ENCODE results near the gene CES1.
"Not testable (repeated sequence)": the region's sequence is repeated elsewhere in the genome, so short reads cannot be mapped to it uniquely, and the experiment has no call there.

The CES1 gene

DNA sequence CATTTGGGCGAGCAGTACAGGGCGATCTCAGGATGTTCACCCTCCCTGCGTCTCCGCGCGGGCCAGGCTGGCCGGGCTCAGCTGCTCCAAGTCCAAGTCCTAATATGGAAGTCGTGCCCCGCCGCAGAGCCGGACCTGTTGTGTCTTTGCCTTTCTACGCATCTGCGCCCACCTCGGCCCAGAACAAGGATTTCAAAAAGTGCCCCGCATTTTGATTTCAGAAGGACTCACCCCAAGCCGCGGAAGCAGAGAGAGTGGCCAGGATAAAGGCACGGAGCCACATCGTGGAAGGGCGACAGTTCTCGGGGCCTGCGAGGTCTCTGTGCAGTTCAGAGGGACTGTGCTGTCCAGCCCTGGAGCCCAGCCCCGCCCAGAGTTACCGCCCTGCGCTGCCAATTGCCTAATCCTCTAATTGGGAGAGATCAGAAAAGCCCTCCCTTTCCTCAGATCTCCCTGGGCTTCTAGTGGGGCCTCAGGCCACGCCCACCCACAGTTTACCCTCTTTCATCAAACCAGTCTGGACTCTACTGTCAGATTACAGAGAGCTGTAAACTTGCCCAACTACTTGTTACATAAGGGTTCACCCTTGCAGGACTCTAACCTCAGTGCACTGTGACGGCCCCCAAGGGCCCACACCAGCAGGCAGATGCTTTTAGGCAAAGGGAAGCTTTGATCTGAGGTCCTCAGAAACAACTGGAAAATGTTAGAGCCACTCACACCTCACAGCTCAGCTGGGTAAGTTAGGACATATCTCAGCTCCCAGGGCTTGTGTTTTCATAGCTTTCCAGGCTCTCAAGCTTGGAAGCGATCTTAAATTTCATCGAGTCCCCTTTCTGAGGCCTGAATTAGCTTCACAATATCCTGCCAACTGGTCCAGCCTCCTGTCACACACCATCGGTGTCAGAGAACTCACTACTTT, at the start of gene CES1:
Gene CES1 (minus strand): TSS at position 324 of the 919 bp plus-strand sequence. CDS start 41 bp downstream, at position 283.
- DNase-seq (ENCODE audit: low read depth in 2 of 2) = no peak

DNA sequence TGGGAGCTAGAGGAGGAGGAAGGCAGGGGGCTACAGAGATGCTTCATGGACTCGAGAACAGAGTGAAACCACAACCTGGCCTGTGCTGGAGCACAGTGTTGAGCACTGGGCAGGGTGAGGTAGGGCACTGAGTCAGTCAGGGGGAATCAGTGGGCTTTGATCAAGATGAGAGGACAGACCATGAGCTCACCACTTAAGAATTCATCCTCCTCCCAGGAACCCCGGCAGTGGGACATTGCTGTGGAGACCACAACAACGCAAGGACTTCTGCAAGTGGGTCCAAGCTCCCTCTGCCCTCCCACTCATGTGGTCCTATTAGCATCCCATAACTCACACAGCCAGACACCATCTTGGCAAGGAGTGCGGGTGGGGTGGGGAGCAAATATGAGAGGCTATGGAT, 44.0 kb upstream of the CES1 start:
- no peak for DNase-seq (ENCODE audit: low read depth in 2 of 2)

DNA sequence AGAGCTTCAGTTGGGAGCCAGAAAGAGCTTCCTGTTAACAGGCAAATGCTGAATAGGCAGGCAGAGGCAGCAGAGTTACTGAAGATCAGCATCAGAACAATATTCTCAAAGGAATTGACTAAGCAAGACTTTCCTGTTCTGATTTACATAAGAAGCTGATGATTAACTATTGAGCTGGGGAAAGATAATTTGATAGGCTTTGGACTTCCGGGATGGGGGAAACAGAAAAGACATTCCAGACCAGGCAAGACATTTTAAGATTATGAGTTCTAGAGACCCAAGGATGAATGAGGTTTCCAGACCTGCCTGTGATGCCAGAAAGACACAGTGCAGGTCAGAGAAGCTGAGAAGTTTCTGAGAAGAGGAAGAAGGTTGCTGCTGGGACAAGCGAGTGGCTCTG, 42.4 kb upstream of the CES1 start, which contains the start of gene CES5A:
Gene CES5A (minus strand): TSS at position 101 of the 400 bp plus-strand sequence. CDS start 152 bp downstream, outside the sequence.
- DNase-seq (ENCODE audit: low read depth in 2 of 2) = no peak

DNA sequence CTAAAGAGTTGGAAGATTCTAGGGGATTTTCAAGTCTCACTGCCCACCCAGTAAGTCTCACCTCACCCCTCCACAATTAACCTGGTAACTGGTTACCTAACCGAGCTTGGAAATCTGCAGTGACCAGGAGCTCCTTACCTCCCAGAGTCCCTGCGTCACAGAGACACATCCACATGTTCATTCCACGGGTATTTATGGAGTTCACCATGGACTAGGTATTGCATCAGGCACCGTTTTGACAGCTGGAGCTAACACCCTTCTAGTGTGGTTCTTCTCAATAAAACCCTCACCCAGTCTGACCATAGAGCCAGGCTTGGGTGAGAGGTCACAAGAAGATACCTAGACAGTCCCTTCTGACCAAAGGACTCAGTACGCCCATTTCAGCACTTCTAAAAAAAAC, 40.2 kb upstream of the CES1 start:
- DNase-seq (ENCODE audit: low read depth in 2 of 2) = no peak

DNA sequence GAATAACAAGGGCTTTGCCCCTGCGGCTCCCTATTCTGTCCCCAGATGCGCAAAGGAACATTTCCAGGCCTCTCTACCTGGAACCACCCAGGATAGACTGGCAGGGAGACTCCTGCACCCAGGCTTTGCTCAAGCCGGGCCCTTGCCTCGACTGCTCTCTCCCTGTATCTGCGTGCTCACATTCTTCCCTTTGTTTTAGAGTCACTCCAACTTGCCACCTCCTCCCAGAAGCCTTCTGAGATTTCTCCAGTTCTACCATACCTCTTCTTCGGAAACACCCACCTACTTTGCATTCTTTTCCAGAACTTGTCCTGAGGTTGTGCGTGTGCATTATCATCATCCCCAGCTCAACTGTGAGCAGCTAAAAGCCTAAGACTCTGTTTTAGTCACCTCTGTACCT, 39.2 kb upstream of the CES1 start:
- no peak for DNase-seq (ENCODE audit: low read depth in 2 of 2)

DNA sequence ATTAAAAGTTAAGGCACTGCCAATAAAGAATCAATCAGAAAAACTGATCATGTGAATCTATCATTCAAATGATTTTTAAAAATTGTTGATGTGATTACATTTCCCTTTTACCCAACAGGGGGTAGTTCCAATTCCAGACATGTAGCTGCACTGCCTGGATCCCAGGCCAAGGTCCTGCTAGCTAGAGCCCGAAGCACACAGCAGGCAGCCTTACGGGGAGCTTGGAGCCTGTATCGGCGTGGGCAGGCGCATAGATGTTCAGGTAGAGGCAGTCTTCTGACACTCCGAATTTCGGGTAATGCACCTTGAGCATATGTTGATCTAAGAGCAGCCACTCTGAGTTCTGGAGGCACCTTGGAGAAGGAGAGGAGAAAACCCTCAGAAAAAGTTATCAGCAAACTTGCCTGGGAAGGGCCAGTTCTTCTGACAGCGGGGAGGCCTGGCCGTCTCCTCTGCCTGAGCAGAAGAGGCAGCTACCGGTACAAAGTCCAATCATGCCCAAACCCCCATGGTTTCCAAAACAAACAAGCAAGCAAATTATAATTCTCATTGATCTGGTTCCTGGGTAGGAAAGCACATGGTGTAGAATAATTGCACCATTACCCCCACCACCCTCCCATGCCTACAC, 38.6 kb upstream of the CES1 start:
- no peak for DNase-seq (ENCODE audit: low read depth in 2 of 2)

DNA sequence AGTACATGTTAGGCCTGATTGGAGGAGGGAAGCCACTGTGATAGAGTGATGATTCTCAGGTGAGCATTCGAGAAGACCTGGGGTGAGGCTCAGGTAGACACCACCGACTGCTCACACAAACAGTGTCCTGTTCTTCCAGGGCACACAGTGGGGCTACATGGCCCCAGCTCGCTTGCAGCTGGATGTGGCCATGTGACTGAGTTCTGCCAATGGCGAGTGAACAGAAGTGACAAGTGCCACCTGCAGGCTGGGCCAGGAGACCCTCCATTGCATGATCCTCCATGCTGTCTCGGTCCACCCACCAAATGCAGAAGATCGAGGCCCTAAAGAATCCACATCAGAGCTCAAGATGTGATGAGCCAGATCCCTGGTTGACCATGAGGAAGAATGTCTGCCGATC, 36.1 kb upstream of the CES1 start:
- DNase-seq (ENCODE audit: low read depth in 2 of 2) = no peak

DNA sequence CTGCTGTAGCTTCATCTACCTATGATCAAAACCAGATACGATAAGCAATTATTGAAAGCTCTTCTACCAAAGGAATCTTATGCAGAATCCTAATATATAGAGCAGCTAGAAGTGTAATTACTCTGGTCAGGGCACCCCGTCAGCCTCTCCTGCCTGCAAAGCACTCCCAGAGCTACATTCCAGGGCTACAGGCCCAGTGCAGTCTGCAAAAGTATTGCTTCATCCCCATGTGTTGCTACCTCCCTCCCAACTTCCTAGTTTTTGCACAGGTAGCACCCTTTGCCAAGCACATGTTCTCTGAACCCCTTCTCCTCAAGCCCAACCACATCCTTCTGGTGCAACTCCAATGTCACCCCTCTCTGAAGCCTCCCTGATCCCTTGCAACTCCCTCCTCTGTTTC, 35.2 kb upstream of the CES1 start:
- no peak for DNase-seq (ENCODE audit: low read depth in 2 of 2)

DNA sequence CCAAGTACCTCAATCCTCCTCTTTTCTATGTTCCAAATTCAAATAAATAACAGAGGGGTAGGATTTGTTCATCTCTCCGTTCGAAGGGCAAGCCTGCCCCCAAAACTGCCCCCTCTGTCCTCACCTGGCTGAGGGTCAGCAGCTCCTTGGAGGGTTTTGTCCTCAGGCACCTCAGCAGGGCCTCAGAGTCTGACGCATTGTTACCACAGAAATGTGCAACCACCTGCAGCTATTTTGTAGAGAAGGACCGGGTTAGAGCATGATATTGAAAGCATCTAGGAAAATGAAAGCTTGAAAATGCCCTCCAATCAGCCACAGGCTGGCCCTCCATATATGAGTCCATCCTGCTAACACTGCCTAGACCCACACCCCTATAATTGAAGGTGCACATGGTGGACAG, 28.4 kb upstream of the CES1 start:
- no peak for DNase-seq (ENCODE audit: low read depth in 2 of 2)

DNA sequence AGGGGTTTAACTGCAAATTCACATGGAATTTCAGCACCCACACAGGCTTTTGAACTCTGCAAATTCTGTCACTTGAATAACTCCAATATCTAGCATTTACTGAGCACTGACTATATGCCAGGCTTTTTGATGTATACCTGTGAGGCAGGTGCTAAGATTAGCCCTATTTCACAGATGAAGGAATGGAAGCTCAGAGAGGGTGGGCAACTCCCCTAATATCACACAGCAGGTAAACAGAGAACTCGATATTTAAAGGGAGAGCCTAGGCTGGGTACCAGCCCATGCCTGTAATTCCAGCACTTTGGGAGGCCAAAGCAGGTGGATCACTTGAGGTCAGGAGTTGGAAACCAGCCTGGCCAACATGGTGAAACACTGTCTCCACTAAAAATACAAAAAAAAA, 24.8 kb upstream of the CES1 start:
- not testable (repeated sequence) for DNase-seq (ENCODE audit: low read depth in 2 of 2)

DNA sequence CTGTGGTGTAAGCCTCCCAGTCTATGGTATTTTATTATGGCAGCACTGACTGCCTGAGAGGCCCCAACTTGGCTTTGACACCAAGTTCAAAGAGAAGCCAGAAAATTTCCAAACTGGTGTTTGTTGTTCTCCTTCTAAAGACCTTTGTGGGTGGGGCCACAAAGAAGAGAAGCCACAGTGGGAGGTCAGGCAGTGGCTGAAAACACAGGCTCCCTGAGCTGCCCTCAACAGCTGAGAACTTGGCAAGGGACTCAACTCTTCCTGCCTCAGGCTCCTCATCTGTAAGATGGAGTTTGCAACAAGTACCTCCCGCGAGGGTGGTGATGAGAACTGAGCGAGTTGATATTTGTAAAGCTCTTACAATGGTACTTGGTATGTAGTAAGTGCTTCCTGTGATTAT, 24.1 kb upstream of the CES1 start:
- no peak for DNase-seq (ENCODE audit: low read depth in 2 of 2)

DNA sequence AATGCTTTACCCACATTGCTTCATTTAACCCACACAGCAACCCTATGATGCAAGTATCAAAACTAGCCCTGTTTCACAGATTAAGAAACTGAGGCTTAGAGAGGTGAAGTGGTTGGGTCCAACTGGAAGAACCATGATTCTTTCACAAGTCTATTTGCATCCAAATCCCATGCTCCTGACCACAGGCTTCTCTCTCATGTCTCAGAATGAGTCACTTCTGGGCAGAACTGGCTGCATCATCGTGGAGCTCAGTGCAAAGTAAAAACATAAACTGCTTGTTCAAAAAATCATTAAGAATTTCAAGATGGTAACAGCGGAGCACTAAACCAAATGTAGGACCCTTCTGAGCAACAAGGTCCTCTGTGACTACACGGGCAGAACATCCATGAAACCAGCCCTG, 20.2 kb upstream of the CES1 start:
- DNase-seq (ENCODE audit: low read depth in 2 of 2) = no peak

DNA sequence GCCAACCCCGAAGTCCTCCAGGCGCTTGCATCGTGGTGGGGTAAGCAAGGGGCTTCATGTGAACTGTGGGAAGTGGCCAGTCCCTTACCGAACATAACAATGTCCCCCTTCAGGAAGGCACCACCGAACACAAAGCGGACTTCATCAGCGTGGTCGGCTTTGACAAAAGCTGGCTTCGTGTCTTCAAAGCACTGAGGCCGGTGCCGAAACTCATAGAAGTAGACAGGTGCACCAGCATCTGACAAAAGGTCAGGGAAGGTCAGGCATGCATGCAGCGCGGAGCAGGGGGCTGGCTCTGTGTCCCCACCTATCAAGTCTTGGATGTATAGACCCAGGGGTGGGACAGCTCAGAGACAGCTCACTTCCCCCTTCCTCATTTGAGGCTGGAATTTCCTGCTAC, 16.6 kb upstream of the CES1 start:
- DNase-seq (ENCODE audit: low read depth in 2 of 2) = no peak

DNA sequence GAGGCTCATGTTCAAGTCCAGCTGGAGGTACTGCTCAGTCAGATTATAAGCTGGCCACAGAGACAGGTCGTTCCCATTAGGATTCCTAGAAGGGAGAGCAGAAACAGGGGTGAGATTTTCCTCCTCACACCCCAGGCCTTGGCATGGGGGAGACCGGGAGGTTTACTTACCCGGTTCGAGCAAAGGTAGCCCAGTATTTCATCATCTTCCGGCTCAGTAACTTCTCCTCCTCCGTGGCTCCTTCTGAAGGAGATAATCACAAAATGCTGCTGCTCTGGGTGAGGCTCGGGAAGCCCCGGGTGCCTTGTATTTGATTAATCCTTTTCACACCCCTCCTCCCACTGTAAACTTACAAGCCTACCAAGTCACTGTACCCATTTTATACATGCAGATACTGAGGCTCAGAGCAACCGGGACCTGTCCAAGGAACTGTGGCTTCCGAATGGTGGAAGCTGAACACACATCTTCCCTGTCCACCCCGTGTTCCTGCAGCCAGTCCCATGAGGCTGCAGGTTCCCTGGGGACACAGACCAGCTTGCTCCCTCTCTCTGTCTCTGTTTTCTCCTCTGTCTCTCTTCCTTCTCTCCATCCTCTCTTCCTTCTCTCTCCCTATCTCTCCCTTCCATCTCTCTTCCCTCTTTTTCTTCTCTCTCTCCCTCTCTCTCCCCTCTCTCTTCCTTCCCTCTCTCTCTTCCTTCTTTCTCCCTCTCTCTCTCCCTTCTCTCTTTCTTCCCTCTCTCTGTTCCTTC, 13.9 kb upstream of the CES1 start:
- DNase-seq (ENCODE audit: low read depth in 2 of 2) = no peak

DNA sequence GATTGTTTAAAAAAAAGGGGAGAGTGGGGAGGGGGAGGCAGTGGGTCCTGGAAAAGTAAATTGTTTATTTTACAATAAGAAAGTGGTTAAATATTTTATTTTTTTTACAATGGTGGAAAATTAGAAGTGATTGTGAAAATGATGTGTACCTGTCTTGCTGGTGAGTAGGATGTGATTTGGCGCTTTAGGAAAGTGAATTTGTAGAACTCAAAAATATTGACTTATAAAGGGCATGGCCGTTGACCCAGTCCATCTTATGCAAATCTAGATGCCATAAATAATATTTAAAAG, 10.2 kb upstream of the CES1 start:
- no peak for DNase-seq (ENCODE audit: low read depth in 2 of 2)

DNA sequence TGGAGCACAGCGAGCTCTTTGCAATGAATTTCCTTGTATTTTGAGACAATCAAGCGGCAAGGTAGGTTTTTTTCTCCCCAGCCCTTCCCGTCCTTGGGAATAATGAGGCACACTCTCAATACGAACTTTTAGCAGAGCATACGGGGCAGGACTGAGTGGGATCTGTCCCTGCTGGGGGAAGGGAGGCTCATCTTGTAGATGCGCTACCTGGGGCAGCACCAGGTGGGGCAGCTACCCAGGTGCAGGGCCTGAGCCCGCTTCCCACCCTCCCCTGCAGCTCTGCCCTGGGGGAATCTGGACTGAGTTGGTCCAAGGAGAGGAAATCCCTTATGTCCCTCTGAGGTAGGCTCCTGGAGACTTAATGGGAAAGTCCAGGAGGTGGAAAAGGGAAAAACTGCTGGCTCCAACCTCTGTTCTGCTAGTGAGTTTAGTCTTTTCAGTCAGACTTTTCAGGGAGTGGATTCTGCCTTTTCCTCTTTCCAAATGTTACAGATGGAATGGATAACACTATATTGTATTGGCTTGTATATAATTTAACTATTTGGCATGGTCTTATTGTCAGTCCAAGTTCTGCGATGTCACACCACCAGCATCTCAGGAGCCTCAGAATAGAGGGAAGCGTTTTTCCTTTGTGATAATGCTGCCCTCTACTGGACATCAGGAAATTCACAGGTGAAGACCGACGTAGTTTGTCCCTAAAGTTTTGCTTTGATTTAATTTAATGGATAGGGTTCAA, 9.6 kb upstream of the CES1 start:
- peak in 1 of 2 donors; percentile 17 for DNase-seq (ENCODE audit: low read depth in 2 of 2)

DNA sequence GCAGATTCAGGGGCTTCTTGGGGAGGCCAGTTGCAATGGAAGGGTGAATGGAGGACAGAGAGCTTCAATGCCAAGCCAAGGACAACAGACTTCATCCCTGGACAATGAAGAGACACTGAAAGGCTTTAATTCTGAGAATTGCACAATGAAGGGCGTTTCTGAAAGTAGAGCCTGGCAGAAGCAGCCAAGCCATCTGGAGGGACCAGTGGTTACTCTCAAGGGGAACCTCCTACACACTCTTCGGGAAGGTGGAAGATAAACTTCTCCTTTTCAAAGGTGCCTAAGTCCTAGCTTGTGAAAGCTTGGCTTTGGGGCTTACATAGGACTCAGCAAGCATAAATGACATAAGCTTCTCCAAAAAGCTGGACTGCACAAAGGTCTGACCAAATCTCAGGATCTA, 6.2 kb upstream of the CES1 start:
- DNase-seq (ENCODE audit: low read depth in 2 of 2) = no peak

DNA sequence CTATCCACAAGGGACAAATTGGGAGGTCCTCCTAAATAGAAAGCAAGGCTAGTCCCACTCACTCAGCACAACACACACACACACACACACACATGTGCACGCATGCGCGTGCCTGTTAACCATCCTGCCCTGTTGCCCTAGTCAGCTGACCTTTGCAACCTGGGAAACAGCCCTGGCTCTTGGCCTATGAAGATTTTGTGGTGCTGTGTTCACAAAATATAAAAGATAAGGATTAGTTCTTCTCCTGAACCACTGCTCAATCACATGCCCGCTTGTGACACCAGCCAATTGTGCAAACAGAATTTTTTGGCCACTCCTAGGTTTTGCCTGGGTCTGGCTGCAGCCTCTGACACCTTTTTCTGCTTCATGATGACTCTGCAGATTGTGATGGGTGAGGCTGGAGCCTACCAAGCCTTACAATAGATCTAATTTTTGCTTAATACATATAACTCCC, 3.3 kb upstream of the CES1 start:
- no peak for DNase-seq (ENCODE audit: low read depth in 2 of 2)

DNA sequence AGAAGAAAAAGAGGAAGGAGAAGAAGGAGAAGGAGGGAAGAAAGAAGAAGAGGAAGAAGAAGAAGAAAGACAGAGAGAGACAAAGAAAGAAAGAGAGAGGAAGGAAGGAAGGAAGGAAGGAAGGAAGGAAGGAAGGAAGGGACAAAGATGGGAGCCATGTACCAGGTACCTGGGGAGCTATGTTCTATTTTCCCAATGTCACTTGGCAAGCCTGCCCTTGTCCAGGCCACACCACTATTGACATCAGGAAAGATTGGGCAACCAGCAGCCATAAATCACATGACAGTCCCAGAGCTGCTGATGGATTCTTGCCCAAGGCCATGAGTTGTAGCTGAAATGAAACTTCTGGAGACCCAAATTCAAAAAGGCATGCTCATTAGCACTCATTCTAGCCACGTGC, 2.7 kb upstream of the CES1 start:
- DNase-seq (ENCODE audit: low read depth in 2 of 2) = no peak

DNA sequence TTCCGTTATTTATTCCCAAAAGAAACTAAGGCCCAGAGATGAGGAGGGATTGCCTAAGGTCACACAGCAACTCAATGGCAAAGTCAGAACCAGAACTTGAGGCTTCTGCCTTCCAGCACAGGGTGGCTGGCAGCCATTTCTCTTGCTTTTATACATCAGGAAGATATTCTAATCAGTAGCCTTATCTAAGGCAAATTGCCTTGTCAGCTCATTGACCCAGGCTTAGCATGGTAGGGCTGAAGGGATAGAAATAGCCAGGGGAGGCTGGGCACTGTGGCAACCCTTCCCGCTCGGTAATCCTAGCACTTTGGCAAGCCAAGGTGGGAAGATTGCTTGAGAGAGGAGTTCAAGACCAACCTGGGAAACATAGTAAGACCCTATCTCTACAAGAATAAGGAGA, 2.3 kb upstream of the CES1 start:
- DNase-seq (ENCODE audit: low read depth in 2 of 2) = not testable (repeated sequence)

DNA sequence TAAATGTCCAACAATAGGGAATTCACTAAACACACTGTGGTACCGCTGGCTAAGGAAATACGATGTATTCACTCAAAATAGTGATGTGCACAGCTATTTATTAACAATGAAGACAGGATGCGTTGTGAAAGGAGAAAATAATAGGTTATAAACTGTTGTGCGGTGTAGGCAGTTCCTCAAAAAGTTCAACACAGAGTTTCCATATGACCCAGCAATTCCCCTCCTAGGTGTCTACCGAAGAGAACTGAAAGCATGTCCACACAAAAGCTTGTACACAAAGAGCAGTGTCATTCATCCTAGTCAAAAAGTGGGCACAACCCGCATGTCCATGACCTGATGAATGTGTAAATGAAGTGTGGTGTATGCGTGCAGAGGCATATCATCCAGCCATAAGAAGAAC, 1.2 kb upstream of the CES1 start:
- DNase-seq (ENCODE audit: low read depth in 2 of 2) = no peak

DNA sequence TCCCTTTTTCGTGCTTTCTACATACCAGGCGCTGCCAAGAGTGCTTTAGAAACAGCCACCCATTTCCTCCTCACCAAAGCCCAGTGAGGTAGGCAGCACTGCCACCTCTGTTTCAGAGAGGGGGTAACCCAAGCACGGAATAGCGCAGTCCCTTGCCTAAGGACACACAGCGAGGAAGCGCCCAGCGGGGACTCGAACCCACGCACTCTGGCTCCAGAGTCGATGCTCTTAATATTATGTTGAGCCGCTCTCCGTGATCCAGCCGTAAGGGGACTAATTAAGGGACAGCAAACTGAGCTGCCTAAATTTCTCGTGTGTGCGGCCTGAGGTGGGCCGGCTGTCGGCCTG, 497 bp downstream of the CES1 start:
- no peak for DNase-seq (ENCODE audit: low read depth in 2 of 2)
